Left kidney (tissue), 2 donors: ENCODE measurements around the gene GBP2. TPM values are rescaled to one million over a fixed set of nuclear protein-coding genes. Genes with fewer than 3 reads are reported as not detected.

Experiments
- DNase-seq: peaks from one replicate; pipeline ENCODE4 v3.0.0-alpha.2; 2013
- polyA plus RNA-seq: library from polyadenylated mRNA; unstranded; fragments of 120-200 nt; gene quantifications from one replicate; pipeline ENCODE4 v1.2.1, GENCODE V29; 2013; ENCODE audit not compliant: insufficient read length

The GBP2 gene
- polyA plus RNA-seq, 1 donor: 2.9 TPM

- DNase-seq: peak; percentile 49
Observed at GRCh38 chr1:89065079-89065868, 60.6 kb downstream of the GBP2 start, which contains the start of gene GBP1. TSS of gene GBP1 (minus strand) at chr1:89065208. CDS start at chr1:89063234, 1,974 bp downstream.

DNA sequence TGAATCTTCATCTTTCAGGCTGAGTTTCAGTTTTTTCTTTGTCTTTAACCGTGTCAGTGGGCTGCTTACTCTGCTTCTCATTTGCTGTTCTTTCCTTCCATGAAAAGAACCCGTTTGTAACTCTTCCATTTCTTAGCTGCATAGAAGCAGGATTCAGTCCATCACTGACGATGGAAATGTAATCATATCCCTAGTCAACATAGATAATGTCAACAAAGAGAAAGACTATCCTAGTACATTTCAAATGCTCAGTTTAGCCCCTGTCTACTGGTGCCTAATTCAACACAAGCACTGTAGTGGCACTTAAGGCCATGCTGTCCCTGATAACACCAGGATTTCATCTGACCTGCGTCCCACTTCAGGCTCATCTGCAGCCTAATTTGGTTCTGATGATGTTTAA lies 61.3 kb downstream of the GBP2 start:
- no peak for DNase-seq

DNA sequence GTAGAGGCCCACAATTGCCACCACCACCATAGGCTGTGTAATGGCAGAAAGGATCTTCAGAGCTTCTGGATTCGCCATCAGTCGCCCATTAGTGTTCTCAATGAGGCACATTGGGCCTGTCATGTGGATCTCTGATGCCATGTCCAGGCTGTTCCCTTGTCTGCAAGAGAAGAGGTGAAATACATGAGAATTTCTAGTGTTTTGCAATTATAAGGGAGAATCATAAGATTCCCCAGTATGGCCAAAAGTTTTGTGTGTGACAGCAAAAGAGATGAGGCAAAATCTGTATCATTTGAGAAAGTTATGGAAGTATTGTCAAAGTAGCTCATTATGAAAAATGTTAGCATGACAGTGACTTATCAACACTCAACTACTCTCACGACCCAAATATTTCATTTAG lies 62.8 kb downstream of the GBP2 start:
- no peak for DNase-seq

- DNase-seq: no peak
Observed at GRCh38 chr1:89060091-89060490, 65.8 kb downstream of the GBP2 start.

Other genes with a start within 250 kb of the GBP2 start
- 46.3 TPM for gene GTF2B, start 234.5 kb downstream of the GBP2 start, polyA plus RNA-seq
- gene KYAT3, start 133.5 kb downstream of the GBP2 start, polyA plus RNA-seq: 44.1 TPM
- 19.1 TPM for gene RBMXL1, start 133.5 kb downstream of the GBP2 start, polyA plus RNA-seq
- gene GBP3, start 103.2 kb downstream of the GBP2 start, polyA plus RNA-seq: 14.2 TPM
- 18.5 TPM for gene GBP1, start 60.9 kb downstream of the GBP2 start, polyA plus RNA-seq
- not detected for gene GBP7, start 49.9 kb upstream of the GBP2 start, polyA plus RNA-seq
- 9.7 TPM for gene GBP4, start 72.8 kb upstream of the GBP2 start, polyA plus RNA-seq
- gene GBP5, start 146.7 kb upstream of the GBP2 start, polyA plus RNA-seq: 0.28 TPM
- not detected for gene GBP6, start 237.9 kb upstream of the GBP2 start, polyA plus RNA-seq